IPS DF 6.9 (cell line): ENCODE data around the gene MYH11.
"Not testable (repeated sequence)": the region's sequence is repeated elsewhere in the genome, so short reads cannot be mapped to it uniquely, and the experiment has no call there.

Source experiments
- DNase-seq: peaks from one replicate; pipeline ENCODE4 v3.0.0-alpha.2; 2013; ENCODE audit warnings: low read depth, low spot score
- H3K27ac ChIP-seq: one replicate; pipeline ENCODE4 v1.5.1; 2013; ENCODE audit warnings: low read length, control low read depth
- H3K27me3 ChIP-seq: 2 replicates; pipeline ENCODE4 v1.6.1; 2013; ENCODE audit warnings: mild to moderate bottlenecking, low read length; ENCODE audit not compliant: control insufficient read depth, insufficient read depth
- H3K36me3 ChIP-seq: 2 replicates; pipeline ENCODE4 v1.6.1; 2013; ENCODE audit warnings: low read length; ENCODE audit not compliant: control insufficient read depth, insufficient read depth
- H3K4me1 ChIP-seq: 2 replicates; pipeline ENCODE4 v1.6.1; 2013; ENCODE audit warnings: low read length; ENCODE audit not compliant: control insufficient read depth, insufficient read depth
- H3K4me3 ChIP-seq: 2 replicates; pipeline ENCODE4 v1.5.1; 2013; ENCODE audit warnings: mild to moderate bottlenecking, low read length
- H3K9me3 ChIP-seq: 2 replicates; pipeline ENCODE4 v1.6.1; 2013; ENCODE audit warnings: low read length, inconsistent platforms; ENCODE audit not compliant: control insufficient read depth, insufficient read depth
- WGBS: extraction: QIAGEN DNeasy Blood & Tissue Kit; methylation state at CpG from one replicate; pipeline ENCODE4 v1.1.7; 2013; ENCODE audit warnings: mixed read lengths, missing lambda C conversion rate; ENCODE audit not compliant: insufficient read length, insufficient coverage; 5-methylcytosine and 5-hydroxymethylcytosine counted together

The MYH11 gene

DNA sequence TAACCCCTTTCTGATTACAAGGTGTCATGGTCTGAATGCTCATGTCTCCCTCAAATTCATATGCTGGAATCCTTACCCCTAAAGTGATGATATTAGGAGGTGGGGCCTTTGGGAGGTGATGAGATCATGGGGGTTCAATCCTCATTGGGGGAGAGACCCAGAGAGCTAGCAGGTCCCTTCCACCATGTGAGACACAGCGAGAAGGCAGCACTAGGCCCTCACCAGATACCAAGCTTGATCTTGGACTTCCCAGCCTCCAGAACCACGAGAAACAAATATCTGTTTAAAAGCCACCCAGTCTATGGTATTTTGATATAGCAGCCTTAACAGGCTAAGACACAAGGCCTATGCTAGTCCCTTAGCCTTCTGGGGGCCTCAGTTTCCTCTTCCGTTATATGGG, 45.9 kb downstream of the MYH11 start:
- Histone ChIP-seq H3K27ac (no peak overlapping the region), H3K4me3 (no peak overlapping the region), H3K27me3 (no peaks in the 10 kb centered on the region), H3K4me1 (no peaks in the 10 kb centered on the region), H3K9me3 (no peaks in the 10 kb centered on the region), H3K36me3 (no peaks in the 10 kb centered on the region)
- no CpG with 5 or more reads among the region's 3 CpGs for WGBS
- DNase-seq = no peak

DNA sequence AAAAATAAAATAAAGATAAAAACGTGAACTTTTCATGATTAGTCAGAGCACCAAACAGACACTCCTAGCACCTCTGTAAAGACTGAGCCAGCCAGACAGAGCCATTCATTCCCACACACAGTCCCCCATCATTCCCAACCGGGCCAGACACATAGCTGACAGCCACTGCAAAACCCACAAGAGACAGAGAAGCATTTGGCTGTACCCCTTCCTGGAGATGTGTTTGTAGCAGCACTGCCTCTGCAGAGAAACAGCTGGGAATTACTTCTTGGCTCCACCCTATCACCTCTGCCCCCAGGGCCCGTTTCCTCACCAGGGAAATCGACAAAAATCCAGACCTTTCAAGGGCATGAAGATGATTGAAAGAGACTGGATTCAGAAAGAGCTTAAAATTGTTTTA, 46.4 kb downstream of the MYH11 start:
- H3K27ac ChIP-seq = no peak overlapping the region
- no peaks in the 10 kb centered on the region for H3K36me3 ChIP-seq

GRCh38 chr16:15809297-15809696, 47.5 kb downstream of the MYH11 start:
- not testable (repeated sequence) for H3K36me3 ChIP-seq, H3K4me3 ChIP-seq, H3K9me3 ChIP-seq, DNase-seq, H3K4me1 ChIP-seq, H3K27ac ChIP-seq, H3K27me3 ChIP-seq
- WGBS = no CpG with 5 or more reads among the region's 7 CpGs

More for the DNA sequence above, 46.4 kb downstream of the MYH11 start:
- WGBS = no CpG with 5 or more reads among the region's 4 CpGs
- no peaks in the 10 kb centered on the region for H3K27me3 ChIP-seq
- no peak for DNase-seq
- no peaks in the 10 kb centered on the region for H3K9me3 ChIP-seq
- no peak overlapping the region for H3K4me3 ChIP-seq
- no peaks in the 10 kb centered on the region for H3K4me1 ChIP-seq

GRCh38 chr16:15808071-15808470, 48.8 kb downstream of the MYH11 start:
- Histone ChIP-seq H3K4me3 (no peak overlapping the region), H3K27ac (no peak overlapping the region), H3K36me3 (no peaks in the 10 kb centered on the region), H3K4me1 (no peaks in the 10 kb centered on the region), H3K9me3 (no peaks in the 10 kb centered on the region), H3K27me3 (no peaks in the 10 kb centered on the region)
- DNase-seq = no peak
- no CpG with 5 or more reads among the region's 8 CpGs for WGBS

- no peak for DNase-seq
- Histone ChIP-seq H3K4me1 (no peaks in the 10 kb centered on the region), H3K36me3 (no peaks in the 10 kb centered on the region), H3K27me3 (no peaks in the 10 kb centered on the region), H3K27ac (no peak overlapping the region), H3K9me3 (no peaks in the 10 kb centered on the region), H3K4me3 (no peak overlapping the region)
- WGBS = no CpG with 5 or more reads among the region's 11 CpGs
Measured at GRCh38 chr16:15807603-15808009, 49.2 kb downstream of the MYH11 start.

DNA sequence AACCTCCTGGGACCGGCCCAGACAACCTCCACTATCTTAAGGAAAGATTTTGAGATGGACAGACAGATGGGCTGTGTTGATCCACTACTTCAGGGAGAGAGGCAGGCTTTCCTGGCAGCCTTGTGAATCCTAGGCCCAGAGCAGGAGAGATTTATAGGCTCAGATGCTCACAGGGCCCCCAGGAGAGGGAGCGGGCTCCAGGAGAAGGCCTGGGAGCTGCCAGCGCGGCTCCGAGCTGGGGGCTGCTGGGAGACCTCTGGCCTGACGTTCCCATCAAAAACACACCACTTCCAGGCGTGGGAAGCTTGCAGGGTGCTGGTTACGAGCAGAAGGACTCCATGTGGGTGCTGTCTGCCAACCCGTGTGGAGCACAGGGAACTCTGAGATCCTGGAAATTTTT, 53.2 kb downstream of the MYH11 start:
- Histone ChIP-seq H3K9me3 (no peaks in the 10 kb centered on the region), H3K27me3 (no peaks in the 10 kb centered on the region), H3K36me3 (no peaks in the 10 kb centered on the region), H3K27ac (no peak overlapping the region), H3K4me1 (no peaks in the 10 kb centered on the region), H3K4me3 (no peak overlapping the region)
- no peak for DNase-seq
- no CpG with 5 or more reads among the region's 9 CpGs for WGBS

- Histone ChIP-seq H3K36me3 (no peaks in the 10 kb centered on the region), H3K27me3 (no peaks in the 10 kb centered on the region), H3K27ac (no peak overlapping the region), H3K4me1 (no peaks in the 10 kb centered on the region), H3K9me3 (no peaks in the 10 kb centered on the region; the same call in 1 of the 2 replicates), H3K4me3 (no peak overlapping the region)
- WGBS = over 99% methylated on average over 4 of the region's 4 CpGs
- DNase-seq = no peak
Measured at GRCh38 chr16:15799851-15800495, 56.9 kb downstream of the MYH11 start.

GRCh38 chr16:15798671-15799070, 58.2 kb downstream of the MYH11 start:
- no peak overlapping the region for H3K27ac ChIP-seq
- H3K9me3 ChIP-seq = no peaks in the 10 kb centered on the region; the same call in 1 of the 2 replicates
- no peak overlapping the region for H3K4me3 ChIP-seq
- no peaks in the 10 kb centered on the region for H3K36me3 ChIP-seq
- DNase-seq = no peak
- no CpG with 5 or more reads among the region's 5 CpGs for WGBS
- H3K4me1 ChIP-seq = peaks cover 1% of the 10 kb centered on the region; the same call in 1 of the 2 replicates
- no peaks in the 10 kb centered on the region for H3K27me3 ChIP-seq

- H3K9me3 ChIP-seq = no peaks in the 10 kb centered on the region; the same call in 1 of the 2 replicates
- H3K4me3 ChIP-seq = no peak overlapping the region
- peaks cover 1% of the 10 kb centered on the region; the same call in 1 of the 2 replicates for H3K4me1 ChIP-seq
- DNase-seq = no peak
- H3K27ac ChIP-seq = no peak overlapping the region
- no peaks in the 10 kb centered on the region for H3K27me3 ChIP-seq
- no peaks in the 10 kb centered on the region for H3K36me3 ChIP-seq
Measured at GRCh38 chr16:15796885-15797284, 59.9 kb downstream of the MYH11 start.

GRCh38 chr16:15795615-15796014, 61.2 kb downstream of the MYH11 start:
- no peak for DNase-seq
- H3K27ac ChIP-seq = no peak overlapping the region
- WGBS = no CpG with 5 or more reads among the region's 1 CpG
- H3K27me3 ChIP-seq = no peaks in the 10 kb centered on the region
- no peaks in the 10 kb centered on the region for H3K36me3 ChIP-seq
- H3K9me3 ChIP-seq = no peaks in the 10 kb centered on the region; the same call in 1 of the 2 replicates
- peaks cover 1% of the 10 kb centered on the region; the same call in 1 of the 2 replicates for H3K4me1 ChIP-seq
- no peak overlapping the region for H3K4me3 ChIP-seq

GRCh38 chr16:15792563-15792971, 64.3 kb downstream of the MYH11 start:
- H3K4me3 ChIP-seq = no peak overlapping the region
- peaks cover 1% of the 10 kb centered on the region; the same call in 1 of the 2 replicates for H3K4me1 ChIP-seq
- WGBS = no CpG with 5 or more reads among the region's 5 CpGs
- no peaks in the 10 kb centered on the region for H3K36me3 ChIP-seq
- no peaks in the 10 kb centered on the region; the same call in 1 of the 2 replicates for H3K9me3 ChIP-seq
- H3K27me3 ChIP-seq = no peaks in the 10 kb centered on the region
- no peak overlapping the region for H3K27ac ChIP-seq
- no peak for DNase-seq
